HL-60 (cell line): ENCODE results near the gene KHDC4.

Source experiments
- DNase-seq, 2 experiments: peaks; one replicate each; pipeline ENCODE4 v3.0.0-alpha.2; 2010 to 2020; ENCODE audit warnings: low read depth in 1 of 2, low spot score in 1 of 2
- H3K27ac ChIP-seq: fragments of 250-450 bp; sonication (Bioruptor Pico); replicated peaks from 2 replicates; pipeline ENCODE4 v1.5.1; 2020; ENCODE audit warnings: mild to moderate bottlenecking, moderate library complexity
- H3K27me3 ChIP-seq: fragments of 250-450 bp; sonication (Bioruptor Pico); 2 replicates; pipeline ENCODE4 v1.5.1; 2021; ENCODE audit warnings: mild to moderate bottlenecking, moderate library complexity; ENCODE audit not compliant: insufficient read depth, poor library complexity, severe bottlenecking
- H3K4me3 ChIP-seq: replicated peaks from 2 replicates; pipeline ENCODE4 v1.5.1; 2011; ENCODE audit warnings: mild to moderate bottlenecking, control low read depth, low read length; ENCODE audit not compliant: insufficient read depth
- CTCF ChIP-seq: IDR thresholded peaks from one replicate; pipeline ENCODE4 v1.5.1; 2011; ENCODE audit warnings: low read length, control low read depth, inconsistent platforms; ENCODE audit not compliant: insufficient read depth
- GABPA ChIP-seq: IDR thresholded peaks from 2 replicates; pipeline ENCODE4 v1.6.1; 2012; ENCODE audit warnings: low read depth
- POLR2AphosphoS5 ChIP-seq: IDR thresholded peaks from 2 replicates; pipeline ENCODE4 v1.6.1; 2012; ENCODE audit warnings: low read depth
- REST ChIP-seq: IDR thresholded peaks from 2 replicates; pipeline ENCODE4 v1.6.1; 2012; ENCODE audit warnings: low read depth; ENCODE audit not compliant: insufficient replicate concordance
- SPI1 ChIP-seq: IDR thresholded peaks from 2 replicates; pipeline ENCODE4 v1.6.1; 2012; ENCODE audit warnings: low read depth, mild to moderate bottlenecking, borderline replicate concordance

KHDC4 gene

GRCh38 chr1:155946633-155947219, 12.5 kb upstream of the KHDC4 start:
- no peak for DNase-seq
- no peak overlapping the region; the same call in 1 of the 2 replicates for H3K27ac ChIP-seq
- H3K27me3 ChIP-seq: no peaks in the 10 kb centered on the region
- no peak overlapping the region for H3K4me3 ChIP-seq
- no peak for TF ChIP-seq REST
- TF ChIP-seq GABPA: no peak
- TF ChIP-seq CTCF: no peak
- TF ChIP-seq SPI1: no peak
- TF ChIP-seq POLR2AphosphoS5: no peak

GRCh38 chr1:155944444-155944799, 10.2 kb upstream of the KHDC4 start:
- Histone ChIP-seq H3K27ac (peak overlapping the region; percentile 34), H3K27me3 (no peaks in the 10 kb centered on the region), H3K4me3 (no peak overlapping the region)
- peak; percentile 67; the same call in 1 of the 2 replicates for TF ChIP-seq SPI1
- no peak for TF ChIP-seq CTCF
- peak in 1 of 2 experiments; percentile 46 for DNase-seq

GRCh38 chr1:155942578-155943141, 8.4 kb upstream of the KHDC4 start:
- no peak for TF ChIP-seq SPI1
- TF ChIP-seq POLR2AphosphoS5: no peak
- no peak for TF ChIP-seq CTCF
- TF ChIP-seq GABPA: no peak
- H3K27me3 ChIP-seq: no peaks in the 10 kb centered on the region
- DNase-seq: no peak
- 0 out of 2 replicates have a peak overlapping the region, but pooled peaks have one; percentile 2 for H3K27ac ChIP-seq
- H3K4me3 ChIP-seq: no peak overlapping the region

- peak overlapping the region; percentile 68 for H3K27ac ChIP-seq
- no peaks in the 10 kb centered on the region for H3K27me3 ChIP-seq
- DNase-seq: no peak
- H3K4me3 ChIP-seq: no peak overlapping the region
- no peak for TF ChIP-seq REST
- TF ChIP-seq POLR2AphosphoS5: 0 out of 2 replicates have a peak, but pooled peaks have one; percentile 40
- TF ChIP-seq CTCF: no peak
- no peak for TF ChIP-seq GABPA
- TF ChIP-seq SPI1: no peak
These were observed 7.8 kb upstream of the KHDC4 start for GRCh38 chr1:155941845-155942531.
